HG03442 (cell line): ENCODE data around the gene LIMD2.
A peak's percentile ranks its signal among the peaks of the same experiment; 100 is the strongest.
"Not testable (repeated sequence)": the region's sequence is repeated elsewhere in the genome, so short reads cannot be mapped to it uniquely, and the experiment has no call there.

ENCODE experiments used
- ATAC-seq: cut with Tn5 transposase; IDR thresholded peaks from one replicate; pipeline ENCODE4 v1.9.1; 2021; ENCODE audit warnings: mild to moderate bottlenecking, moderate library complexity; ENCODE audit not compliant: unreplicated experiment

Gene LIMD2

DNA sequence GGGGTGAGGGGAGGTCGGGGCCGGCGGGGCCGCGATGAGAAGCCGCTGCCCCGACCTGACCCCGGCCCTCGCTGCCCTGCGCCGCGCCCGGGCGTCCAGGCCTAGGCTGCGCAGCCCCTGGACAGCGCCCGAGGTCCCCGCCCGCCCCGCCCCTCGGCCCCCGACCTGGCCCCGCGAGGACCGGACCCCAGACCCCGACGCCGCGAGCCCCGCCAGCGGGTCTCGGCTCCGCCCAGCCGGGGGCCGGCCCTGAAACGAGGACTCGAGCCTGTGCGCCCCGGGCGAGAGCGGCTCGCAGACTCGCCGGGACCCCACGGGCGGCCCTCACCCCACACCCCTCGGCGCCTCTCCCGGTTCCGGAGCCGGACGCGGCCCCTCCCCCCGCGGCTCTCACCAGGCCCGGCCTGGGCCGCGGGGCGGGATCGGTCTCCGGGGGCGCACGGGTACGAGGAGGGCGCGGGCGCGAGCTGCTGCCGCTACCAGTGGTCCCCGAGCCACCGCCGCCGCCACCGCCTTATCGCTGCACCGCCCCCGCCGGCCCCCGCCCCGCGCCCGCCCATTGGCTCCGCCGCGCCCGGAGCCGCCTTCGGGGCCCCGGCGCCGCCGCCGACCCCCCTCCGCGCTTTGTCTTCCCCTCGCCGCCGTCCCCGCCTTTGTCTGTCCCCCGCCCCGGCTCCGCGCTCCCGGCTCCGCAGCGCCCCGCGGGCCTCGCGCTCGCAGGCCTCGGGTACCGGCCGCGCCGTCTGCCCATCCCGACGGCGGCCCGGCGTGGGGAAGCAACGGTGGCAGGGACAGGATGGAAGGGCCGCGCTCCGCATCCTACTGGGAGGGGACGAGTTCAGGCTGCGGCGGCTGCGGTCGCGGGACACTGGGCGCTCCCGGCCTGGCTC is at the start of gene LIMD2:
LIMD2 (minus strand) TSS at position 488 of the 890 bp plus-strand sequence. CDS start 827 bp downstream, outside the sequence.
- peak; percentile 12 for ATAC-seq

DNA sequence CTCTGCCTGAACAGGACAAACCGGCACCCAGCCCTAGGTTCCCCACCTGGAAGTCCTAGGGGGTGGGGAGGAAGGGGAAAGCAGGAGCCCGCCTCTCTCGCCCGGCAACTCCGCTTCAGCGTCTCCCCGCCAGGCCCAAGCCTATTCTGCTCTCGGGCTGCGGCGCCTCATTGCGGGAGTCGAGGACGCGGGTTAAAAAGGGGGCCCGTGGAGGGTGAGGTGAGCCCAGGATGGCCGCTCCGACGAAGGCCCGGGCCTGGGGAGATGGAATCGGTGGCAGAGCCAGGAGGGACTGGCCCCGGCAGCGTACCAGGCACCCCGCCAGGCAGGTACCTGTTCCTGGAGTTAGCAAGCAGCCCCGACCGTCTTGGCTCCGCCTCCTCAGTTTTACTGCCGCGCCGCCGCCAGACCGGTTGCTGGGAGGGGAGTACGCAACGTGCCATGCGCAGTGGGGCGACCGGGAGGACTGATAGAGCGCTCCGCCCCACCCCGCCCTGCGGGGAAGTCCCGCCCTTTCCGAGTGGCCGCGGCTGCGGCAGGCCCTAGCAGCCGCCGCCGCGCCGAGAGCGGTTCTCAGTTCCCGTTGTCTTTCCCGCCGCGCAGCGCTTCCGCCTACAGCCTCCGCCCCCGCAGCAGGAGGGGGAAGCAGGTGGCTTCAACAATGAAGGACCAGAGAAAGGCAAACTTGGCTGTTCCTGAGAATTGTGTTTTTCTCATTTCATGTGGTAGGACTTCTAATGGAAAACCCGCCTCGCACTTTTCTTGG is 41.7 kb upstream of the LIMD2 start, which contains the start of gene STRADA:
STRADA (minus strand) TSS at position 392 of the 766 bp plus-strand sequence. CDS start 13,430 bp downstream, outside the sequence.
- ATAC-seq: peak; percentile 86

DNA sequence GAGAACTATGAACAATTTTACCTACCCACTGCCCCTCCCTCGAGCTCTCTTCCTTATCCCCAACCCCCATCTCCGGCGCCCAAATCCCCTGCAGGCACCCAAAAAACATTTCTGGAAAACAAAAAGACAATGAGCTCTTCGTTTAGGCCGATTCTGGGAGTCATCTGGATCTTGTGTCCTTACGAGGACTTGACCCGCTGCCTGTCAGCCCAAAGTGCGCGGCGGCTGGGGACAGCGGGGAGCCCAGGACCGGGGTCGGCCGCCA is 41.1 kb upstream of the LIMD2 start:
- no peak for ATAC-seq

DNA sequence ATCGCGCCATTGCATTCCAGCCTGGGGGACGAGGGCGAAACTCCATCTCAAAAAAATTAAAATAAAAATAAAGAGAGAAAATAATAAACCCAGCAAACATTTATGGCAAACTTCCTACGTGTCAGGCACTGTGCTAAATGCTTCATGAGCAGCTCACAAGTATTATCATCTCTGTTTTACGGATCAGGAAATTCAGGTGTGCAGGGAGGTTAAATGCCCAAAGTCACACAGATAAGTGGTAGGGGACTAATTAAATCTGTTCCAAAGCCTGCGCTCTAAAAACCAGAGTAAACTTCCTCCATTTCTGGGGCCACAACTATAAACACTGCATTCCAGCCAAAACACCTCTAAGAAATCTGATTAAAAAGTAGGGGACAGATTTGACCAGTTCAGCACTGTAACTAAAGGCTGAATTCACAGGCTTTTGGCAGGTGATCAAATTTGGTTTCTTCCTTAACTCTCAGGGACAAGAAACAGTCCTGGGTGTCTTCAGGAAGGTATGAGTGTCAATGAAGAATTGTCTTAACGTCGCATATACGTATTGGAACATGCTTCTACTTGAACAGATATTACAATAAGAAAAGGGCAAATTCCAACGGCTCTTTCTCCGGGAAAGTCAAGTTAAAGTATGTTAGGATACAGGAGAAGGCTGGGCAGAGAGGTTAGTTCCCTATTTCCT is 40.7 kb upstream of the LIMD2 start:
- no peak for ATAC-seq

DNA sequence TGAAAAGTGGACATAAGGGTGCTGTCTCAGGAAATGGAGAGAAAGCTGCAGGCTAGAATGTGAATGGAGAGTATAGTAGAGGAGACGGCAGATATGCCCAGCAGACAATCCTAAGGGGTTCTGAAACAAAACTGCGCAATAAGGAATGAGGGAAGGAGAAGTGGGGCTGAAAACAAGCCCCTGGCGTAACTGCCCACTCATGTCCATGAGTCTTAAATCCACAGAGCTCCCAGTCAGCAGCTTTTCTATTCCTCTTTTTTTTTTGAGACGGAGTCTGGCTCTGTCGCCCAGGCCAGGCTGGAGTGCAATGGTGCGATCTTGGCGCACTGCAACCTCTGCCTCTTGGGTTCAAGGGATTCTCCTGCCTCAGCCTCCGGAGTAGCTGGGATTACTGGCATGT is 35.8 kb upstream of the LIMD2 start:
- no peak for ATAC-seq

DNA sequence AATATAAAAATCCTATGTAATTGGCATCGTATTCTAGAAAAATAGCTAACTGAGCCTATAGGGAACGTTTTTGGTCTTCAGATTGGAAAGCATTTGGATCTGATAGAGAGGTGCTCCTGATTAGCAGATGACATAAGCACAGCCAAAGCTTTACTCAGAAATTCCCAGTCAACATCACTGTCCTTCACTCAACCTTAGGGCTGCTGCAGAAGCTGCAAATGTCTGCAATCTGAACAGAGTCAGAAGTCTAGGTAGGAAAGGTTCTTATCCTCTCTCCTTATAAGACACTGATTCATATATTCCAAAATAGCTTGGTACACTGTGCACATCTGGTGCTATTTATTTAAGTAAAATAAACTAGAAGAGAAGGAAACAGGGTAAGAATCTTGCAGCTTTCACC is 22.5 kb upstream of the LIMD2 start:
- ATAC-seq: no peak

DNA sequence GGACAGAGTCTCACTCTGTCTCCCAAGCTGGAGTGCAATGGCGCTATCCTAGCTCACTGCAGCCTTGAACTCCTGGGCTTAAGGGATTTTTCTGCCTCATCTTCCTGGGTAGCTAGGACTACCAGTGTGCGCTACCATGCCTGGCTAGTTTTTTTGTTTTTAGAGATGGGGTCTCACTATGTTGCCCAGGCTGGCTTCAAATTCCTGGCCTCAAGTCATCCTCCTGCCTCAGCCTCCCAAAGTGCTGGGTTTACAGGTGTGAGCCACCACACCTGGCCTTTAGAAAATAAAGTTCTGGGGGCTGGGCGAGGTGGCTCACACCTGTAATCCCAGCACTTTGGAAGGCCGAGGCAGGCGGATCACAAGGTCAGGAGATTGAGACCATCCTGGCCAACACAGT is 20.3 kb upstream of the LIMD2 start:
- not testable (repeated sequence) for ATAC-seq

DNA sequence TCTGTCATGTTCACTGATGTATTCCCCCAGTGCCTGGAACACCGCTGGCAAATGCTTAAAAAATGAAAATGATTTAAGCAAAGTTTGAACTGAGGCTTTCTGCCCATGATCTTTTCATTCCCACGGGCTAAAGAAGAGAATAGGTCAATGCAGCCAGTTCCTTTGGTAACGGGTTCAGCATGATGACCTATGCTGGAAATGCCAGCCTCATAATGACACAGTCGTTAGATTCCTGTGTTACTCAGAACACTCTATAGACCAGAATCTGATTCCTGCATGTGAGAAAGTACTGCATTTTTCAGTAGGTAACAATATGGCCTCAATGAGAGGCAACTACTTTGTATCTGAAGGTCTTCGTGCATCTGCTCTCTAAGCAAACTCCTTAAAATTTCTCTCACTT is 19.1 kb upstream of the LIMD2 start:
- ATAC-seq: no peak

DNA sequence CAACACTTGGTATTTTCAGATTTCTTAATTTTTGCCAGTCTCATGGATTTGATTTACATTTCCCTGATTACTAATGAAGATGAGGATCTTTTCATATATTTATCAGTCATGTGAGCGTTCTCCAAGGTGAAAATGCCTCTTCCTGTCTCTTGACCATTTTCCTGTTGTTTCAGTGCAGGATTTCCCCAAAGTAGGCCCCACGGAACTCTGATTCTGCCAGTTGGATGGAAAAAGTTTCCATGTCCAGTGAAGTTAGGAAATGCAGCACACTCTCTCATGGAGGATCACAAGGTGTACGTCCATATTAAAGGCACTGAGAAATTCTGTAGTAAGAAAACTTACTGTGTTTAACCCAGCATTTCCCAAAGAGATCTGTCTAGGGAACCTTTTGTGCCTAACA is 16.5 kb upstream of the LIMD2 start:
- ATAC-seq: no peak

DNA sequence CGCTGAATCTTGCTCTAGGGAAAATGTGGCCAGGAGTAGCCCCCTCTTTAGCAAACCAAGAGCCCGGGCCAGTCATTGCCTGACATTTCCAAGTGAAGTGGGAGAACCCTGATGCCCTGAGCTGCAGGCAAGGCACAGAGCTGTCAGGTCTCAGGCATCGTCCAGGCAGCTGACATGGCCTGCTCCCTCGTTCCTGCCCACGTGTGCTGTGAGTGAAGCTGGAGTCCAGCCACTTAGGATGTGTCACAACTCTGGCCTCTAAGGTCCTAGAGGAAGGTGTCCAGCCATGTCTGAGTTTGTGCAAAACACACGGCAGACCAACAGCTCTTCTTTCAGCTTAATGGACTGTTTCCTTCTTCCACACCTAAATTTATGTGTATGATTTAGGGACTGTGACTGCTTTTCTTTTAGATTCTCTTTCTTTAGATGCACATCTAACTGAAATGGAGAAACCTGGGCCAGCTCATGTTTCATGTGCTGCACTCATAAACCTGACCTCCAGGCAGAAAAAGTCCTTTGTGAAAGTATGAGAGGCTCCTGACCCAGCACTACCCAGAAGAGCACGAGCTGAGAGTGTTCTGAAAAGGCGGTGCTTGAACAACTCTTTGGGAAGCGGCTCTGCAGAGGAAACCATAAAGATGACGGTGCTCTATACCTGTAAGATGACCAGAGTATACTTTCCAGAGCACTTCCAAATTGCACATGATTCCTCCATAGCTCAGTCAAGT is 14.8 kb upstream of the LIMD2 start:
- no peak for ATAC-seq

DNA sequence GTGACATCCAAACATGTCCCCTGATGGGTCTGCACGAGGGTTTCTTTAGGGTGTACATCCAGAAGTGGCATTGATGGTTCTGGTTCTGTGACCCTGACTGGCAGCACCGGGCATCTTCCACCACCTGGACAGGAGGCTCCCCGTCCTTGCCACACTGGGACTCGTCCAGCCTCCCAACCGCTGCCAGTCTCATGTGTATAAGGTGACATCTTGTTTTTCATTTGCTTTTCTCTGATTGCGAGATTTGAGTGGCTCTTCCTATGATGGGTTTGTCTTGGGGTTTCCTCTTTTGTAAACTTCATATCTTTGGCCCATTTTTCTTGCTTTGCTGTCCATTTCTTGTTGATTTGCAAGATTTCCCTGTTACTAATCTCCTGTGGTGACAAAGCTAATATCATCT is 9.2 kb upstream of the LIMD2 start:
- ATAC-seq: no peak

DNA sequence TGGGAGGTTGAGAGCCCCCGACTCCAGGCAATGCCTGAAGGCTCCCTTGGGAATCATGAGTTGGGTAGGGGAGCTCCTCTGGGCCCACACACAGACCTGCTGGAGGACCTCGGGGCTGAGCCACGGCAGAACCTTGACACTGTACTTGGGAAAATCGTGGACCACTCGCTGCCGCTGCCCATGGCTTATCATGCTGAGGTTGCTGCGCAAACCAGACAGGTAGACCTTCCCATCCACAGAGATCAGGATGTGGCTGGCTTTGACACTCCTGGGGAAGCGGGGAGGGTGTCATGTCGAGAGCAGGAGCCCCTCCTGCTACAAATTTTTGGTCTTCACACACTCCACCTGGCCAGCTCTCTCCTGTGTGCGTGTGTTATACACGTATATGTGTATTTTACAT is 7.2 kb upstream of the LIMD2 start:
- ATAC-seq: no peak

DNA sequence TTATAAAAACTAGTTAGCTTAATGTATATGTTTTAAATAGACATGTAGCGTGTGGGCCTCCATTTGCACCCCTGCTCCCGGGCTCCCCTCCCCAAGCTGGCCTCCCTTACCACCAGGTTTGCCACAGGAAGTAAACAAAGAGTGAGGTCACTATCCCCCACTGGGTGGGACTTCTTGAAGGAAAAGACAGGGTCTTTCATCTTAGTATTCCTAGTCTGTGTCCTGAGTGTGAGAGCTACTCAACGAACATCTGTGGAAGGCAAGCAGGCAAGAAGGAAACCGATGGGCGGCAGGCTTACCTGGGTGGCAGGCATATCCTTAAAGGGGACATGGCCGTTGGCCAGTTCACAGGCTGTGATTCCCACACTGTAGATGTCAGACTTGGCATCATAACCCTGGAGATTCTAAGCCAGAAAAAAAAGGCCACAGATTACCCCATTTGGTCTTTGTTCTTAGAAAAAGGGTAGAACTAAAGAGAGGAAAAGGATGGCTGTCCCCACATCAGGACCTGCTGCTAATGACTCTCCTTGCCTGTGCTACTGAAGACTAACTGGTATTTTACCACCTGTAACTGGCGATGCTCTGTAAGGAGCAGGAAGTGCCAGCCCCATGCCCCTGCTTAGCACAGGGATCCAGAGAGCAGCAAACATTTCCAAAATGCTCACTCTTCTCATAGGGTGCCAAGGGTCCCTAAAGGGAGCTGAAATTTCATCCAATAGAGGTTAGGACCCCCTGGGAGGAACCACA is 6.6 kb upstream of the LIMD2 start:
- no peak for ATAC-seq

DNA sequence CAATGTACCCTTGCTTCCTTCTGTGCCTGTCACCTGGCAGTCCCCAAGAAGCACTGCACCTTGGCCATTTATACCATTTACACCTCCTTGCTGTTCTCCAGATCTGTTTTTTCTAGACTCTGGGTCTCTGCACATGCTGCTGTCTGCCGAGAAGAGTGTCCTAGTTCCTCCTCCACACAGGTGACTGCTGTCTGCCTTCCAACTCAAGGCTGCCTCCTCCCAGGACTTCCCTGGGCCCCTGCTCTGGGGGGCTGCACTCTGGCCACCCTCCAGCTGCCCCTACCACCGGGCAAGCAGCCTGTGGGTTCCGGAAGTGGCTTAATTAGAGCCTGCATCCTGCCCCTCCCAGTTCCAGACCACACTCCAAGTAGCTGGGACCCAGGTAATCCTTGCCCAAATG is 5.7 kb upstream of the LIMD2 start:
- ATAC-seq: no peak

DNA sequence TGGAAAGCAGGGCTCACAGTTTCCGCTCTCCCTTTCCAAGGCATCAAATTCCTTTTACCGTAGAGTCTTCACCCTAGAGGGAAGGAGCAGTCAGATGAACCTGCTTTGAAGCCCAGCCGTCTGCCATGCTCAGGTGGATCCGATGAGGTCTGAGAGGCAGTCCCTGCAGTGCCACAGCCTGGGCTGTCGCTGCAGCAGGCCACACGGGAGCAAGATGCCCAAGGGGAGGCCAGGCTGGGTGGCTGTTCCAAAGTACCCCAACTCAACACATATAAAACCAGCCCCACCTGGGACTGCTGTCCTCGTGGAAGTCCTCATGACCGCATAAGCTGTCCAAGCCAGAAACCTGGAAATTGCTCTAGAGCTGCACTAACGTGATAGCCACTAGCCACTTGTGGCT is 4.9 kb upstream of the LIMD2 start:
- ATAC-seq: no peak

DNA sequence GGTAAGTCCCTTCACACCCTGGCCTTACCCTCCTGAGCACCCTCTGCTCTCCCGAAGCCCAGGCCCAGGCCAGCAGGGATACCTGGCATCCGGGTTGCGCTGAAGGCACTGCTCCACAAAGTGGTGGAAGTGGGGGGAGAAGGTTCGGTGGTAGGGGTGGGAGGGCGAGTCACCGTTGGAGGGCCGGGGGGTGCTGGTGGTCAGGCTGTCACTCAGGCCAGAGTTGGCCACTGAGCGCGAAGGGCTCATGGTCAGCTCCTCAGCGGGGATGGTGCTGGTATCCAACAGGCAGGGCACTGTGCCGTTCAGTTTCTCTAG is 4.3 kb upstream of the LIMD2 start:
- ATAC-seq: no peak

DNA sequence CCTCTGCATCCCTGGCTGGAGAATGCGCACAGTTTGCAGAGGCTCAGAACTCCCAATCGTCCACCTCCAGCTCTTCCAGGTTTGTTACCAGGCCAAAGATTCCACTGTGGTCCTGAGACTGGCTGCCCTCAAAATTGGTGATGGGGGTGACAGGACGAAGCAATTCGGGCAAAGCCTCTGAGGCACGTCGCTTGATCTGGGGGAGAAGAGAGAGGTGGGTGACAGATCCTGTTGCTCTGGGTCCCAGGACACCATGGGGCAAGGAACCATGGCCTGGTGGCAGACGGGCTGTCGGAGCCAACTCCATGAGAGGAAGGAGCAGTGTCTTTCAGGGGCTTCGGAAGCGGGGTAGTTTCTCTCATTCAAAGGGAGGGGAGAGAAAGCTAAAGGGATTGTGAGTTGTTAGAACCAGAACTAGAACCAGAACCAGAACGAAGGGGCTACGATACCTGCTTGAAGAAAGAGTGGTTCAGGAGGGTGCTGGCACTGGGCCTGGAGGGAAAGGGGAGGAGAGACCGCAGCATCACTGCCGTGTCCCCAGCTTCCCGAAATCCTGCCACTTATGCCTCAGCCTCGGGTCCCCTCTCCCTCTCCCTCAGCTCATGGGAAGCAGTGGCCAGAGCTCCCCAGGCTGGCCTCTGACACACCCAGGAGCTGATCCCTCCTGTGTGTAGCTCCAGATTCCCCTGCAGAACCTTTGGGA is 3.8 kb upstream of the LIMD2 start:
- no peak for ATAC-seq

DNA sequence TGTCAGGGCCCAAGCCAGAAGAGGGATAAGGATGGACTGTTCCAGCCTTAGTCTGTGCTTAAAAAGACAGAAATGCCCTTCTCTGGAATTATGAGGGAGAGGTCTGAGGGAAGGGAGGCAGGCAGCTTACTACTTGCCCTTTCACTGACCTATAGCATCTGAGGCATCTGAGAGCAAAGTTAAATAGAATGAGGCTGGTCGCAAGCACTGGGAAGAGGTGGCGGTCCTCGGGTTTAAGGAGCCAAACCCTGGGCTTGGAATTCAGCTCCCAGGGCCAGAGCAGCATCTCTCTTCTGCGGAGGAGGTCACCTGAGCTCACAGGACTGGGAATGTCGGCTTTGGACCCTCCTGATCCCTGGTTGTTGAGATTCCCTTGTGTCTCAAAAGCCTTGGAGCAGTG is 3.1 kb upstream of the LIMD2 start:
- no peak for ATAC-seq

DNA sequence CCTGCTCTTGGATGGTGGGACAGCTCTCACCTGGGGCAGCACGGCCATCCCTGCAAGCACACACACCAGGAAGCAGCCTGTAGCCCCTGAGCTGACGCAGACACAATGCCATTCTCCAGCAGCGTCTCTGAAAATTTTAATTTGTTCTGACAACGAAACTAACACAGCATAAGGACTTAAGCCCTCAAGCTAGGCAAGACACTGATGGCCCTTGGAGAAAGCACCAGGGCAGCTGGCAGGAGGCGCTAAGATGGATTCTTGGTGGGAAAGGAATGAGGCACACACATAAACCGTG is 2.7 kb upstream of the LIMD2 start:
- ATAC-seq: no peak
